GM21619 (cell line): ENCODE data around the gene PPARG.
"Not testable (repeated sequence)": the region's sequence is repeated elsewhere in the genome, so short reads cannot be mapped to it uniquely, and the experiment has no call there.

ENCODE experiments used
- ATAC-seq: cut with Tn5 transposase; IDR thresholded peaks from one replicate; pipeline ENCODE4 v1.9.1; 2021; ENCODE audit not compliant: unreplicated experiment

Gene PPARG

DNA sequence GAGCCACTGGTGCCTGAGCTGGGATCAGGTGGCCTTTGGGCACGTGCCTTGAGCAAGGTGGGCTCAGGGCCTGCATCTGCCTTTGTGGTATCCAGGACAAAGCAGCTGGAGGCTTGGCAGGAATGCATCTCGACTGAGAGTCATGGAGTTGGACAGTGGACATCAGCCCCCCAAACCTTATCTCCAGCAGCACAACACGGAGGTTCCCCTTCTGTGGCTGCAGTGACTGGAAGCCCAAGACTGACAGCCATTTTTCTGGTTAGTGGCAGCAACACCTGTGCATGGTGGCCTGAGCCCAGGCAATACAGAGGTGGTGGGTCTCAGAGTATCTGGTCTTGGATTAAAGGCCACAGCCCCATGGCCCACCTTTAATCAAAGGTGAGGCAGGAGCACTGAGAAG, 167.6 kb downstream of the PPARG start:
- no peak for ATAC-seq

DNA sequence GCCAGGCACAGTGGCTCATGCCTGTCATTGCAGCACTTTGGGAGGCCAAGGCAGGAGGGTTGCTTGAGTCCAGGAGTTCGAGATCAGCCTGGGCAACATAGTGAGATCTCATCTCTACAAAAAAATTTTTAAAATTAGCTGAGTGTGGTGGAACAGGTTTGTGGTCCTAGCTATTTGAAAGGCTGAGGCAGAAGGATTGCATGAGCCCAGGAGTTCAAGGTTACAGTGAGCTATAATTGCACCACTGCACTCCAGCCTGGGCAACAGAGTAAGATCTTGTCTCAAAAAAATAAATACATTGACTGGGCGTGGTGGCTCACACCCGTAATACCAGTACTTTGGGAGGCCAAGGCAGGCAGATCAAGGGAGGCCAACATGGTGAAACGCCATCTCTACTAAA, 168.5 kb downstream of the PPARG start:
- ATAC-seq, result not testable (repeated sequence)

DNA sequence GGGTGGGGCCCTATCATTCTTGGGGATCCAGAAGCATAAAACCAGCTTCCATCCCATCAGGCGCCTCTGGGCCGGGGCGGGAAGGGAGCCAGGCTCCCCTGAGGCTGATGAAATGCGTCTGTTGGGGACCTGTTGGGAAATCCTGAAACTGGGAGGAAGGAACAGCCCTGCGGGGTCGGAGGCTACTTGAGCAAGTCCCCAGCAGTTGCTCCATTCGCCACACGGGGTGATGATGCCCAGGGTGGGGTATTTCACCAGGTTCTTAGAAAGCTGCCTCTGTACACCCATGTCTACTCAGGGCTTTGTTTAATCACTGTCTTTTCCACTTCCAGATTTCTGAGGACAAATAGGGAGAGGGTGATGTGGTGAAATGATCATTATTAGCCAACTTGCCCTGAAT, 170.0 kb downstream of the PPARG start:
- ATAC-seq, result no peak

DNA sequence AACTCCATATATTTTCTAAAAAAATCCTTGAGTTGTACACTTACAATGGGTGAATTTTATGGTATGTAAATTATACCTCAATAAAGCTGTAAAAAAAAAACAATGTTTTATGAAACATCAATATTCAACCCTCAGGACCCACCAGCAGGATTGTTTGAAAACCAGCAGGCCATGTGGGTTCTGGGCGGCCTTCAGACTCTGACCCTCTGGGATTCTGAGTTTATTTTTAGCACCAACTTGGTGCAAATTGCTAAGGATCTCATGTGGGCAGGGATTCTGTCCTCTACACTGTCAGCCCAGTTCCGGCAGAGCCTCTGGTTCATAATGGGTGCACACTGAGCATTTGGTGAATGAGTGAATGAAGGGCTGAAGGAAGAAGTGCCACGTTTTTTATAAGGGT, 171.3 kb downstream of the PPARG start:
- no peak for ATAC-seq

DNA sequence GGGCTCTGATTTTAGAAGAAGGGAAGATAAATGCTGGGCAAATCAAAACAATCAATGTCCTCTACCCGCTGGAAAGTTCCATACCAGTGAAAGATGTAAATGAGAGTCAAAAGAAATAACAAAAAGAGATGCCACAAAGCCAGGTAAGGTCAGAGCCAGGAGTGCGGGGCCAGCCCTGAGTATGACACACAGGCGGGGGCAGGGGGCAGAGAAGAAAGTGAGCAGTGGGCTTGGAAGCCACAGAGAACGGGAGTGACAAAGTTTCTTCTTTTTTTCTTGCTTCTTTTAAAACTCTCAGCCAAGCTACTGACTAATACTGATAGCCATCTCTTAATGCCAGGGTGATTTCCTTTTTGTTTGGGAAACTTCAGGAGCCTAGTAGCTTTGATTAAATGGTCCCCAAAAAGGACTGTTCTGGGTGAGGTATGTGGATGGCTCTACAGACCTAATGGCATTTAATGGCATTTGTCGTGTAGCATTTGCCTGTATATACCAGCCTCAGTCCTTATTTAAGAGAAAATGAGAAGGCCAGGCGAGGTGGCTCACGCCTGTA, 172.3 kb downstream of the PPARG start:
- no peak for ATAC-seq

- ATAC-seq, result no peak
These were observed 173.5 kb downstream of the PPARG start for GRCh38 chr3:12462159-12462947.

DNA sequence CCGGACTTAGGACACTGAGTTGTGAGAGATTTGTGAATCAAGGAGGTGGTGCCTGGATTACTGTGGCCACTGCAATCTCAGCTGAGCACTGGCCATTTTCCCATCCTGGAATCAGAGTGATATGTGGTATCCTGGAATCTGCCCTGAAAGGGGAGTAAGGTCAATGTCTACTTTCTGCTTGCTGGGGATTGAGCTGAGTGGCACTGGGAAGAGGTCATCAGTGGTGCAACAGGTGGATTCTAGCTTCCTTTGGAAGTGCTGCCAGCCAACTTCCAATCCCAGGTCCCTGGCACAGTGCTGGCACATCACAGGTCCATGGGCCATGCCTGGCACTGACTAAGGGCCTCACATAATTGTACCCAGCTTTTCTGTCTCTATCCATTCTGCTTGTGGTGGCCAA, 174.8 kb downstream of the PPARG start:
- no peak for ATAC-seq

GRCh38 chr3:12464181-12464580, 175.3 kb downstream of the PPARG start:
- no peak for ATAC-seq

- no peak for ATAC-seq
These were observed 176.4 kb downstream of the PPARG start for GRCh38 chr3:12465151-12465835.

DNA sequence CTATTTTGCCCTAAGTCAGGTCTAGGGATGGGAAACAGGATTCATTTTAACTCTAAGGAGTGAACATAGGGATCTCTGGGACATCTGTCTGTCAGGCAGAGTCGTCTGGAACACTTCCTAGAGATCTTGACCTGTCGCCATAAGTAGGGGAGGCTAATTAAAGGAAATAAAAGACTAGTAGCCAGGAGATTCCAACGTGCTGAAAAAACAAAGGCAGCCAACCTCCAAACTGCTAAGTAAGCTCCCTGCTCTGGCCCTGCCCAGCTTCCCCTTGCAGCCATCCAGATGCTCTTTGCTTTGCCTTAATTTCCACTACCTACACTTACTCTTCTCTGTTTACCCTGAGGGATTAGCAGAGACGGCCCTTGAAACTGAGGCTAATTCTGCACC, 177.0 kb downstream of the PPARG start:
- no peak for ATAC-seq

GRCh38 chr3:12467746-12468145, 178.9 kb downstream of the PPARG start:
- no peak for ATAC-seq

DNA sequence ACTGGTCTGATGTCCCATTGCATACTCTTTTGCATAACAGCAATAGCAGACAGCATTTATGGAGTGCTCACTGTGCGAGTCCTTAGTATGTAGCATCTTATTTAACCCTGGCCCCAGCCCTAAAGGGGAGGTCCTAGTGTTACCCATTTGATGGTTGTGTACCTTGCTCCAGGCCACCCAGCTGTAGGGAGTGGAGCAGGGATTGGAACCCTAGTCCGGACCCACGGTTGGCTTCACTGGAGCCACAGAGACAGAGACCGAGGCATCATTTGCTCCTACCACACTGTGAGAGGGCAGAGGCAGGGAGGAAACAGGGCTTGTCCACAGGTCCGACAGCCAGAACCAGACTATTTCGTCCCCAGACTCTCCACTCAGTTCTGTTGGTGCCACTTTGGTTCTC, 179.4 kb downstream of the PPARG start:
- ATAC-seq, result no peak

DNA sequence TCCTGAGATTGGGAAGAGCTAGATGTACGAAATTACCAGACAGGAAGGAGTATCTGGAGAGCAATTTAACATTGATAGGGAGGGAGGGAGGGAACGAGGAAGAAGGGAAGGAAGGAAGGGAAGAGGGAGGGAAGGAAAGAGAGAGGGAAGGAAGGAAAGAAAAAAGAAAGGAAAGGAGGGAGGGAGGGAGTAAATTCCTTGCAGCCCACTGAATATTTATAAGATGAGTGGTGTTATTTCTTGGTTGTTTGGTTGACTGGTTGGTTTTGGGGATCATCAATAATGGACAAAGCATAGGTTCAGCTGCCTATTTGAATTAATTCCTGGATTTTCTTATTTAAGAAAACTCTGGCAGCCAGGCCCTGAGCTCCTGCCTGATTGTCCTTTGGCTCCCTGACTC, 179.9 kb downstream of the PPARG start:
- ATAC-seq, result no peak

DNA sequence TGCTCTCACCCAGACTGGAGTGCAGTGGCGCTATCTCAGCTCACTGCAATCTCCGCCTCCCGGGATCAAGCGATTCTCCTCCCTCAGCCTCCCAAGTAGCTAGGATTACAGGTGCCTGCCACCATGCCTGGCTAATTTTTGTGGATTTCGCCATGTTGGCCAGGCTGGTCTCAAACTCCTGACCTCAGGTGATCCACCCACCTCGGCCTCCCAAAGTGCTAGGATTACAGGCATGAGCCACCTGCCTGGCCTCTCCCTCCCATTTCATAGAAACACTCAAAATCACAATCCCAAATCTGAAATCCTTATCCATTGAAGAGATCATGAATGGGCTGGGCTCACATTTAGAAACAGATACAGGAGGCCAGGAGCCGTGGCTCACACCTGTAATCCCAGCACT, 180.4 kb downstream of the PPARG start:
- not testable (repeated sequence) for ATAC-seq

DNA sequence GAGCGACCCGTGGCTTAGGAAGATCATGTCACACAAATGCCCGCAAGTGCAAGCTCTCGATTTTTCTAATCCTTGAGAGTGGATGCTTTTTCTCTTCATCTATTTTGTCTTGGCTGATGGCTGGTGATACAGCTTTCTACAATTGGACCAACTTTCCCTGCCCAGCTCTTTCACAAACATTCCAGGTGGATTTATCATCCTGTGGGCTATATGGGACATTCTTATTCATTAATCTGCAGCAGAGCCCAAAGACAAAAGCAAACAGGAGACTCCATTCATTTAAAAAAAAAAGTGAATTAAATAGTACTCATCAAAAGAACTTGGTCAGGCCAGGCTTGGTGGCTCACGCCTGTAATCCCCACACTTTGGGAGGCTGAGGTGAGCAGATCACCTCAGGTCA, 181.2 kb downstream of the PPARG start:
- no peak for ATAC-seq

- ATAC-seq, result no peak
These were observed 181.8 kb downstream of the PPARG start for GRCh38 chr3:12470680-12471079.

DNA sequence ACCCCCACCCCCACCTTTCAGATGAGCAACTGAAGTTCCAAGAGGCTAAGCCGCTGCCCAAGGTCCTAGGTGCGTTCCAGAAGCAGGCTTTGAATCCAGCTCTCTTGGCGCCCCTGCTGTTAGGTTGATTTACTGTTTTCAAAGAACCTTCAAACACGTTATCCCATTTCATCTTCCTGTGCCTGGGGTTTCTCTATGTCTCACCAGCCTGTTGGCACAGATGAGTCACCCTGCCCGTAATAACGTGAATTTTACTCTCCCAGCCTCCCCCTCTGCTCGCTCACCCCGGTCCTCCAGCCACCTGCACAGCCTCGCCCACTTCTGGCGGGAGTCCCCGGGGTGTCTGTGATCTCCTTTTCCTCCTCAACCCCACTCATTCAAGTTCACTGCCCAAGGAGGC, 182.4 kb downstream of the PPARG start:
- ATAC-seq, result no peak

DNA sequence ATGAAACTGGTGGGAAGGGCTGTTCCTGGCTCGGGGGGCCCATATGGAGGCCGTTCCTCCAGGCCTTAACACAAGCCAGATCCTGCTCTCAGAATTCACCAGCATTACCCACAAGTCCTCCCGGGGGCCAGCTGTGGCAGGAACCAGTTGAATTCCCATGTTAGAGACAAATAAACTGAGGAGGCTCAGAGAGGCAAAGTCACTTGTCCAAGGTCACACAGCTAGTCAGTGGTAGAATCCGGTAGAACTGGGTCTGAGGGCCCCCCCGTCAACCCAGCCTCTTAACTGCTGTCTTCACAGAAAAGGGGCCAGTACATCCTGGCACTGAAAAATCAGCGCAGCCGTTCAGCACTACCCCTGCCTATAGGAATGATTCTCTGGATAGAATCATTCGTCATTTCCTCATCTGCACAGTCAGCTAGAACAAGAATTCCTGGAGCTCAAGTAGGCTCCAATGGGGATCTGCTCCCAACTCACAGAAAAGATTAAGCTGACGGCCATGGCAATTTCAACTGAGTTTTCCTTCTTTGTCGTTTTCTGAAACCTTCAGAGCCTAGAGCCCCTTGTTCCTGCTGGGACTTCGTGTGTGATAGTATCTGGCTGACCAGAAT, 183.2 kb downstream of the PPARG start:
- no peak for ATAC-seq

- no peak for ATAC-seq
These were observed 183.9 kb downstream of the PPARG start for GRCh38 chr3:12472796-12473195.

GRCh38 chr3:12473511-12473910, 184.6 kb downstream of the PPARG start:
- no peak for ATAC-seq

DNA sequence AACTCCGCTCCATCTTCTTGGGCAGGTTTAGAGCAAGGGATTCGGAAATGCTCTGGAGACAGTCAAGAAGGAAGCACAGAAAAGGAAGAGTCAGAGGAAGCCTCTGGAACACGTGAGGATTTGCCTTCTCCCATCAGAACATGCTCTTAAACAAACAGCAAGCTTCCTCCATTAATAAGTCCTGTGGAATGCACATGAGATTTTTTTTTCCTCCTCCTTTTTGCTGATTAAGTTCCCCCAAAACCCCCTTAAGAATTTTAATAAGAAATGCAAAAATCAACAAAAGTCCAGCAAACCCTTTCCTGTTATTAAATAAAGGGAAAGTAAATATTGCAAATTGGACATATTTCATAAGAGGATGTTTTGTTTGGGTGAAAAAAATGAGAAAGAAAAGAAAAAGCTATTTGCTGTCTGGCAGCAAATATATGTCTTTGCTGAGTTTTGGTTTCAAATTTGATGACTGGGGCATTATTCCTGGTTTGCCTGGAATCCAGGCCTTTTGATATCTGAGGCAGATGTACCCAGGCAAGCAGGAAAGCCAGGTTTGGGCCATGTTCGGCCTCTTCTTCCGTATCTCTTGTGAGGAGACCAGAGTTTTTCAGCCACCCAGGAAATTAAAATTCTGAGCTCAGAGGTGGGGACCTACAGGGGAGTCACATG, 187.5 kb downstream of the PPARG start:
- ATAC-seq, result no peak
